ENCODE data around the gene LPXN. TPM values are rescaled to one million over a fixed set of nuclear protein-coding genes. Genes with fewer than 3 reads are reported as not detected.

The LPXN gene
- polyA plus RNA-seq, 3 donors, result 8.0 to 8.9 (median 8.7) TPM

Other genes starting within 250 kb of the LPXN start
- gene OR5B17, start 216.8 kb downstream of the LPXN start, polyA plus RNA-seq (ENCODE audit: insufficient read length in 3 of 3), result not detected
- gene OR5B3, start 169.0 kb downstream of the LPXN start, polyA plus RNA-seq (ENCODE audit: insufficient read length in 3 of 3), result not detected
- under 1 TPM; 0.06 to 0.13 (median 0.13) TPM for gene OR5B2, start 147.7 kb downstream of the LPXN start, polyA plus RNA-seq (ENCODE audit: insufficient read length in 3 of 3)
- gene OR5B12, start 133.6 kb downstream of the LPXN start, polyA plus RNA-seq (ENCODE audit: insufficient read length in 3 of 3), result under 1 TPM in 1 of 3 donors, not detected in 2; 0.09 TPM
- not detected for gene OR5B21, start 67.8 kb downstream of the LPXN start, polyA plus RNA-seq (ENCODE audit: insufficient read length in 3 of 3)
- 10 to 100 TPM; 56.6 to 63.1 (median 61.3) TPM for gene ZFP91, start 3.2 kb upstream of the LPXN start, polyA plus RNA-seq (ENCODE audit: insufficient read length in 3 of 3)
- 1 to 10 TPM in 2 of 3 donors, under 1 TPM in 1; 0.88 to 1.6 (median 1.6) TPM for gene CNTF, start 46.8 kb upstream of the LPXN start, polyA plus RNA-seq (ENCODE audit: insufficient read length in 3 of 3)
- gene GLYAT, start 156.1 kb upstream of the LPXN start, polyA plus RNA-seq (ENCODE audit: insufficient read length in 3 of 3), result 100 to 1,000 TPM; 157 to 174 (median 172) TPM